Neural crest cell (in vitro differentiated cells): Measurements from ENCODE around the gene CARMIL3. TPM values are rescaled to one million over a fixed set of nuclear protein-coding genes. Genes with fewer than 3 reads are reported as not detected.
A peak's percentile ranks its signal among the peaks of the same experiment; 100 is the strongest.
"Not testable (repeated sequence)": the region's sequence is repeated elsewhere in the genome, so short reads cannot be mapped to it uniquely, and the experiment has no call there.

Experiments
- DNase-seq: peaks from one replicate; pipeline ENCODE4 v3.0.0; 2021; ENCODE audit warnings: low read depth, mixed read lengths, low spot score
- H3K27ac Mint-ChIP-seq: one replicate; pipeline ENCODE4 v1.8.0; 2021; ENCODE audit warnings: mild to moderate bottlenecking, mixed read lengths; ENCODE audit not compliant: unreplicated experiment
- H3K27me3 Mint-ChIP-seq: 2 replicates; pipeline ENCODE4 v1.8.0; 2021; ENCODE audit warnings: low read depth, mild to moderate bottlenecking, mixed read lengths
- H3K36me3 Mint-ChIP-seq: 2 replicates; pipeline ENCODE4 v1.8.0; 2021; ENCODE audit warnings: low read depth, mild to moderate bottlenecking, mixed read lengths
- H3K4me1 Mint-ChIP-seq: 2 replicates; pipeline ENCODE4 v1.8.0; 2021; ENCODE audit warnings: mixed read lengths
- H3K4me3 Mint-ChIP-seq: one replicate; pipeline ENCODE4 v1.8.0; 2021; ENCODE audit warnings: mild to moderate bottlenecking, mixed read lengths
- H3K9me3 Mint-ChIP-seq: 2 replicates; pipeline ENCODE4 v1.8.0; 2021; ENCODE audit warnings: mixed read lengths
- CTCF ChIP-seq: fragments of 200-600 bp; sonication (generic); conservative IDR thresholded peaks from 2 replicates; pipeline ENCODE4 v1.5.0; 2021; ENCODE audit warnings: antibody characterized with exemption, mild to moderate bottlenecking
- long read RNA-seq: library from polyadenylated mRNA; unstranded; transcript quantifications from one replicate; pipeline ENCODE4 v2.0.0, GENCODE V29; 2020
- total RNA-seq: library from RNA; stranded (reverse); gene quantifications from 2 replicates; pipeline ENCODE4 v1.2.1, GENCODE V29; 2021

The CARMIL3 gene, protein sequence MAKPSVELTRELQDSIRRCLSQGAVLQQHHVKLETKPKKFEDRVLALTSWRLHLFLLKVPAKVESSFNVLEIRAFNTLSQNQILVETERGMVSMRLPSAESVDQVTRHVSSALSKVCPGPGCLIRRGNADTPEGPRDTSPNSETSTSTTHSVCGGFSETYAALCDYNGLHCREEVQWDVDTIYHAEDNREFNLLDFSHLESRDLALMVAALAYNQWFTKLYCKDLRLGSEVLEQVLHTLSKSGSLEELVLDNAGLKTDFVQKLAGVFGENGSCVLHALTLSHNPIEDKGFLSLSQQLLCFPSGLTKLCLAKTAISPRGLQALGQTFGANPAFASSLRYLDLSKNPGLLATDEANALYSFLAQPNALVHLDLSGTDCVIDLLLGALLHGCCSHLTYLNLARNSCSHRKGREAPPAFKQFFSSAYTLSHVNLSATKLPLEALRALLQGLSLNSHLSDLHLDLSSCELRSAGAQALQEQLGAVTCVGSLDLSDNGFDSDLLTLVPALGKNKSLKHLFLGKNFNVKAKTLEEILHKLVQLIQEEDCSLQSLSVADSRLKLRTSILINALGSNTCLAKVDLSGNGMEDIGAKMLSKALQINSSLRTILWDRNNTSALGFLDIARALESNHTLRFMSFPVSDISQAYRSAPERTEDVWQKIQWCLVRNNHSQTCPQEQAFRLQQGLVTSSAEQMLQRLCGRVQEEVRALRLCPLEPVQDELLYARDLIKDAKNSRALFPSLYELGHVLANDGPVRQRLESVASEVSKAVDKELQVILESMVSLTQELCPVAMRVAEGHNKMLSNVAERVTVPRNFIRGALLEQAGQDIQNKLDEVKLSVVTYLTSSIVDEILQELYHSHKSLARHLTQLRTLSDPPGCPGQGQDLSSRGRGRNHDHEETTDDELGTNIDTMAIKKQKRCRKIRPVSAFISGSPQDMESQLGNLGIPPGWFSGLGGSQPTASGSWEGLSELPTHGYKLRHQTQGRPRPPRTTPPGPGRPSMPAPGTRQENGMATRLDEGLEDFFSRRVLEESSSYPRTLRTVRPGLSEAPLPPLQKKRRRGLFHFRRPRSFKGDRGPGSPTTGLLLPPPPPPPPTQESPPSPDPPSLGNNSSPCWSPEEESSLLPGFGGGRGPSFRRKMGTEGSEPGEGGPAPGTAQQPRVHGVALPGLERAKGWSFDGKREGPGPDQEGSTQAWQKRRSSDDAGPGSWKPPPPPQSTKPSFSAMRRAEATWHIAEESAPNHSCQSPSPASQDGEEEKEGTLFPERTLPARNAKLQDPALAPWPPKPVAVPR (N-terminal part only)
- 9.3 and 9.4 TPM in 2 replicates for total RNA-seq
- long read RNA-seq: 0 reads

DNA sequence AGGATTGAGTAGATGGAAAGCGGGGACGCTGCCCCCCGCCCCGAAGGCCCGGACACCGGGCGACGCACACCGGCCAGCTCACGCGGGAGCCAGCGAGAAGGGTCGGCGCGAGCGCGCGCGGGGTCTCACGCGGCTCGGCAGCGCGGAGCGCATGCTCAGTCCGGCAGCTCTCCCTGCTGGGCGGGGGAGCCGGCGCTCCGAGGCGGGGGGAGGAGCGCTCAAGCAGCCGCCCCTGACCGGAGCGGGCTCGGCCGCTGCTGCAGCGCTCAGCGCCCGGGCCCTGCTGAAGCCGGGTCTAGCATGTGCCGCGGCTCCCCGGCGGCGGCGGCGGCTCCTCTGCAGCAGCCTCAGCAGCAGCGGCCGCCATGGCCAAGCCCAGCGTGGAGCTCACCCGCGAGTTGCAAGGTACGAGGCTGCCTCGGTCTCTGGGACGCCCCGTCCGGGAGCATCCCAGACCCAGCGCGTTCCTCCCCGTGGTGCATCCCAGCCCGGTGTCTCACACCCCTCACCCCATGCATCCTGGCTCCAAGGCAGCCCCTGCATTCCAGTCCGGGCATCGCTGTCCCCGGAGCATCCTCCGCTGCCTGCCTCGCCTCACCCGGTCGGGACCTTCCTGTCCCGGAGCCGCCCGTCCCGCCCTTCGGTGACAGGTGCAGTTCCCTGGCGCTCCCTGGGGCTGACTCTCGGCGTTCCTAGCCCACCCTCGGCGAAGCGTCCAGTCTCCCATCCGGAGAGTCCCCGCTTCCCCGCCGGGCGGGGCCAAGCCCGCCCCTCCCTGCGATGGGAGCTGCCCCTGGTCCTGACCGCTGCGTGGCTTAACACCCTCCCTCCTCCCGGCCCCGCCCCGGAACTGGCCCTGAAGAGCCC, at the start of gene CARMIL3:
CARMIL3 (plus strand) TSS at position 221 of the 867 bp plus-strand sequence; CDS start at position 366, 145 bp downstream.
- peak within 1 kb of the TSS; percentile 85 for H3K4me3 Mint-ChIP-seq
- peaks cover 20% of the 10 kb centered on the region for H3K27me3 Mint-ChIP-seq
- H3K4me1 Mint-ChIP-seq: peaks cover 14% of the 10 kb centered on the region
- no peaks in the 10 kb centered on the region for H3K36me3 Mint-ChIP-seq
- TF ChIP-seq CTCF: no peak
- no peak within 1 kb of the TSS for H3K27ac Mint-ChIP-seq
- no peaks in the 10 kb centered on the region for H3K9me3 Mint-ChIP-seq
- peak; percentile 55 for DNase-seq

GRCh38 chr14:24006471-24006816, 45.4 kb upstream of the CARMIL3 start:
- peaks cover 20% of the 10 kb centered on the region for H3K4me1 Mint-ChIP-seq
- not testable (repeated sequence) for H3K9me3 Mint-ChIP-seq, DNase-seq, H3K4me3 Mint-ChIP-seq, H3K27ac Mint-ChIP-seq, H3K27me3 Mint-ChIP-seq
- H3K36me3 Mint-ChIP-seq: peaks cover 22% of the 10 kb centered on the region

DNA sequence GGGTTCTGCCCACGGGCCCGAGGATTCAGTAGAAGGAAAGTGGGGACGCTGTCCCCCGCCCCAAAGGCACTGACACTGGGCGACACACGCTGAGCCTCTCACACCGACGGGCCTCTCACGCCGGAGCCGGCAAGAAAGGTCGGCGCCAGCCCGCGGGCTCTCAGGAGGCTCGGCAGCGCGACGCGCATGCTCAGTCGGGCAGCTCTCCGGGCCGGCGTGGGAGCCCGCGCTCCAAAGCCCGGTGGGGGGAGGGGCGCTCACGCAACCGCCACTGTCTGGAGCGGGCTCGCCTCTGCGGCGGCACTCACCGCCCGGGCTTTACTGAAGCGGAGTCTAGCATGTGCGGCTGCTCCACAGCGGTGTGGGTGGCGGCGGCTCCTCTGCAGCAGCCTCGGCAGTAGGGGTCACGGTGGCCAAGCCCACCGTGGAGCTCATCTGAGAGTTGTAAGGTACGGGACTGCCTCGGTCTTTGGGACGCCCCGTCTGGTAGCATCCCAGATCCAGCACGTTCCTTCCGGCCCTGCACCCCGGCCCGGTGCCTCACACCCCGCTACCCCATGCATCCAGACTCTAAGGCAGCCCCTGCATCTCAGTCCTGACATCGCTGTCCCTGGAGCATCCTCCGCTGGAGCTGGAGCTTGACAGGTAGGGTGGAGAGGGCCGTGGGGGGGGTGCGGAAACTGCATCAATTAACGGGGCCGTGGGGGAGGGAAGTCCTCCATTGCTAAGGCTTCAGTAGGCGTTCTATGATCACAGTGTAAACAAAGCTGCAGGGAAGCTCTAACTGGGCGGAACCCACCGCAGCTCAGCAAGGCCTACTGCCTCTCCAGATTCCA, 44.8 kb upstream of the CARMIL3 start:
- H3K9me3 Mint-ChIP-seq, H3K27me3 Mint-ChIP-seq, H3K27ac Mint-ChIP-seq: not testable (repeated sequence)
- Mint-ChIP-seq H3K4me3 (peak overlapping the region; percentile 47), H3K4me1 (peaks cover 20% of the 10 kb centered on the region), H3K36me3 (peaks cover 22% of the 10 kb centered on the region)
- DNase-seq: peak; percentile 59

DNA sequence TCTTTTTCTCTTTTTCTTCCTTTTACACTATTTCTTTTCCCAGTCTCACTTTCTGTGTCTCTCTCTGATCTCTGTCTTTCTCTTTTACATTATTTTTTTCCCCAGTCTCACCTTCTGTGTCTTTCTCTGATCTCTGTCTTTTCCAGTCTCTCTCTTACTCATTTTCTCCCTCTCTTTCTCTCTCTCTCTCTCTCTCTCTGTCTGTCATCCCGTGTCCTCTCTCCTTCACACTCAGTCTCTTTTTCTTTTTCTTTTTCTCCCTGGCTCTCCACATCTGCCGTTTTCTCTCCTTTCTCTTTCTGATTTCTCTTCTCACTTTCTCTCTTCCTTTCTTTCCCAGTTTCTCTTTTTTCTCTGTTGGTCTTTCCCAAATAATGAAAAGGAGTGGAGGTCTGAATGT, 40.8 kb upstream of the CARMIL3 start:
- H3K27ac Mint-ChIP-seq: no peak overlapping the region
- TF ChIP-seq CTCF: no peak
- H3K36me3 Mint-ChIP-seq: peaks cover 25% of the 10 kb centered on the region
- no peaks in the 10 kb centered on the region for H3K9me3 Mint-ChIP-seq
- DNase-seq: no peak
- no peak overlapping the region for H3K4me3 Mint-ChIP-seq
- H3K4me1 Mint-ChIP-seq: peaks cover 20% of the 10 kb centered on the region
- no peaks in the 10 kb centered on the region for H3K27me3 Mint-ChIP-seq

DNA sequence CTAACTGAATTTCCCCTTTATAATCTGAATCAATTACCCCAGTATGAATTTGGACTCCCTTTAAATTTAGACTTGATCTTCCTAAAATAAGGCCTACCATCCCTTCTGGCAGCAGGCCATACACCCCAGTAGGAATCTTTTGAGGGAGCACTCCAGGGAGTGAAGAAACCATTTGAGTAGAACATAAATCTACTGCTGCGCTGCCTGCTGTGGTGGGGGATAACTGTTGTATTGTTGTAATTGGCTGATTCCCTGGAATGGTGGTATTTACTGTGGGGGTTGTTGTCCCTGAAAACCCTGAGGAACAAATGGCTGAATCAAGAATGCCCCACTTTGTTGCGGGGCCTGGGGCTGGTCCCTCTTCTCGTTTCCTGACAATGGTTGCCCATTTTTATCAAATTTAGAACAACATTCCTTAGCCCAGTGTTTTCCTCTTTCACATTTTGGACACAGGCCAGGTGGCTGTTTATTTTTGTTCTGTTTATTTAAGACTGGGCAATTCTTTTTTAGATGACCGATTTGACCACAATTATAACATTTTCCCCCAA, 39.0 kb upstream of the CARMIL3 start:
- H3K27ac Mint-ChIP-seq, DNase-seq: not testable (repeated sequence)
- peaks cover 20% of the 10 kb centered on the region for H3K4me1 Mint-ChIP-seq
- peaks cover 13% of the 10 kb centered on the region for H3K9me3 Mint-ChIP-seq
- H3K36me3 Mint-ChIP-seq: peaks cover 31% of the 10 kb centered on the region
- peaks cover 10% of the 10 kb centered on the region for H3K27me3 Mint-ChIP-seq
- H3K4me3 Mint-ChIP-seq: peak overlapping the region; percentile 8
